Endometrial microvascular endothelial cells (primary cell): ENCODE measurements around the gene CTNNA2. TPM values are rescaled to one million over a fixed set of nuclear protein-coding genes. Genes with fewer than 3 reads are reported as not detected.

Source experiments
- in situ Hi-C: cut with HindIII; loops from 2 replicates; pipeline ENCODE4 v1.10.0; 2017; ENCODE audit warnings: low sequenced_read_pairs, low pct_unique_long_range_greater_than_20kb; ENCODE audit errors: inconsistent ontology term
- total RNA-seq: library from RNA; depleted of rRNA; stranded (reverse); fragments of >200 nt; gene quantifications from one replicate; pipeline ENCODE4 v1.2.3, GENCODE V29; 2015; ENCODE audit errors: inconsistent ontology term

Gene CTNNA2
- total RNA-seq, 1 donor from 2014 or later = not detected

- in situ Hi-C loops = no loop called here
Measured at GRCh38 chr2:80244905-80245584, 732.2 kb downstream of the CTNNA2 start.

DNA sequence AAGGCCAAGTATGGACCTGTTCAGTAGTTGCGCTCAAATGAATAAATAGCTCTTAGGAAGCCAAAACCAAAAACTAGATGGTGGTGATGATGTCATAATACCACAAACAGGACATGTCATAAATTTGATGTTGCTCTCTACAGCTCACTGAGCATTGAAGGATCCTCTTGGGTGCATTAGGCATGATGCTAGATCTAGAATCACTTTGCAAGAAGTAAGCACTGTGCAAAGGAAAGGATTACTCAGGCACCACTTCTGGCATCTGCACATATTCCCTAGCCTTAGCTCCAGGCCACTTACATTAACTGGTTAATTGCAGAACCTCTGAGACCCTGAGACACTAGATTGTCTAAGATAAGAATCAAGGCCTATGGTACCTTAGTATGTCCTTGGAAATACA lies 733.7 kb downstream of the CTNNA2 start:
- in situ Hi-C loops = no loop called here

- in situ Hi-C loops = no loop called here
Measured at GRCh38 chr2:80247339-80247738, 734.5 kb downstream of the CTNNA2 start.

DNA sequence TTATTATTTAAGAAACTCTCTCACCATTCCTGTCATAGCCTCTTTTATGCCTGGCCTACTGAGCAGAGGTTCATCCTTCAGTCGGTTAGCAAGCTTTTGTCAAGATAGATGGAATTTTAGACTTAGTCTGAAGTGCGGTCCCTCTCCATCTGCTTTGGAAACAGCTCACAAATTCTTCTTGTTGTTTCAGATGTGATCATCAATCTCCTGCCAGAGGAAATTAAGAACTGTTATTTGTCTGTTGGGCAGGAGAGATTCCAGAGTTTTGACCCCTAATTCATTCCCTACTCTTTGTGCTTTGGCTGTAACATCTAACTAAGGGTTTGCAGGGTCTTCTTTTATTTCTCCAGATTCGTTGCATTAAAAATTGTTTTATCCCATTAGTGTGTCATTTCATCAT lies 735.3 kb downstream of the CTNNA2 start:
- in situ Hi-C loops = no loop called here

DNA sequence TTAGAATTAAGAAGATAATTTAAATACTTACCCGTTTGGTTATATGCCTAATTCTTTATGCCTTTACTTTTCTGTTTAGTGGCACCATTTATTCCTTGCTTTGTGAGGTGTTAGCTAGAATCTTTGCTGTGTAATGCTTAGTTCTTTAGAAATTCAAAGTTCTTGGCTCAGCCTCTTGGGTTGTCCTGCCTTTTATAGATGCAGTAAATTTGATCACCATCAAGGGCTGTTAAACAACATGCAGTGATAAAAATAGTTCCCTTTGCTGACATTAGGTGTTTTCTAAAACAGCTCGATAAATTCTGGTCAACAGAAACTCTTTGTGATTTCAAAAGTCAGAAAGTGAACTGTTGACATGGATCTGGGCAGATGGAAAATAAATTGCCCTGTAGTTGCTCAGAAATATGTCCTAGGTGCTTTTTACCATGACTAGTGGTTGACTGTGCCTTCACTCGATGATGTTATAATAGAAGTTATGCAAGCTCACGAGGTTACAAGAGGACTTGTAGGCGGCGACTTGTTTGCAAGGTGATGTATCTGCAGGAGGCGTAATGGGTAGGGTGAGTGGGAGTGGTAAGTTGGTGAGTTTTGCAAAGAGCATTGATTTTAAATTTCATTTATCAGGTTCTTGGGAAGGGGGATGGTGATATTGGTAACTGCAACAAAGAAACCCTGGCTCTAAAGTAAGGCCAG lies 739.6 kb downstream of the CTNNA2 start:
- in situ Hi-C loops = no loop called here

GRCh38 chr2:80255918-80256781 lies 743.3 kb downstream of the CTNNA2 start:
- in situ Hi-C loops = no loop called here

- in situ Hi-C loops = no loop called here
Measured at GRCh38 chr2:80256782-80257167, 743.9 kb downstream of the CTNNA2 start.

GRCh38 chr2:80257450-80257849 lies 744.6 kb downstream of the CTNNA2 start:
- in situ Hi-C loops = no loop called here

DNA sequence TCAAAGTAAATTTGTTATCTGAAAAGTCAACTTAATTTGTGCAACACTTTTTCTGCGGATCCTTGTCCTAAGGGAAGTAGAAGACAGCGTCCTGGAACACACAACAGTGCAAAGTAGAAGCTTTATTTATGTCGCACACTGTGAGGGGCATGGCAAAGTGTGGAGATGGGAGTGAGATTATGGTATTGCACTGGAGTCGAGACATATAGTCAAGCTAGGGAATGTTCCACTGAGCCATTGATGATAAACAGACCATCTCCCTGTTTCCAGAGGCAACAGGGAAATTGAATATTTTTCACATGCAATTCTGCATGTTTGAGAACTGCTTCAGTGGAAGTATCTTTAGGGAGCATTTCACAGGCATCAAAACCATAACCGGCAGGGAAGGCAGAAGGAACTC lies 745.5 kb downstream of the CTNNA2 start:
- in situ Hi-C loops = no loop called here

GRCh38 chr2:80258793-80259192 lies 745.9 kb downstream of the CTNNA2 start:
- in situ Hi-C loops = no loop called here

- in situ Hi-C loops = no loop called here
Measured at GRCh38 chr2:80259292-80259691, 746.4 kb downstream of the CTNNA2 start.

DNA sequence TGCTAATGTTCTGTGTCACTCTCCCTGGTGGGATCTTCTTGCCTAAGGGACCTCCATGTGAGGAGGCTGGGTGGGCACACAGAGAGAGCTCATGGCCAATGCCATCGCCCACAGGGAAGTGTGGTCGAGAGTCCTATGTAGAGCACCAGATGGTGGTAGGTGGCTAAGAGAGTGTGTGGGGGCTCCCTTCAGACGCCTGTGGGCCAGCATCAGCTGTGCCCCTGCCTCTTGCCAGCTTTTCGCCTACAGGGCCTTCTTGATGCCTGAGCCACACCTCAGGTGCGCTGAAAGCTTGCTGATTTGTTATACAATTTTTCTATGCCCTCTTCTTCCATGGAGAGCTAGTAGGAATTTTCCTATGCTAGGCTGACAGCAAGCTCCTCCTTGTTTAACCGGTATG lies 753.4 kb downstream of the CTNNA2 start:
- in situ Hi-C loops = no loop called here

DNA sequence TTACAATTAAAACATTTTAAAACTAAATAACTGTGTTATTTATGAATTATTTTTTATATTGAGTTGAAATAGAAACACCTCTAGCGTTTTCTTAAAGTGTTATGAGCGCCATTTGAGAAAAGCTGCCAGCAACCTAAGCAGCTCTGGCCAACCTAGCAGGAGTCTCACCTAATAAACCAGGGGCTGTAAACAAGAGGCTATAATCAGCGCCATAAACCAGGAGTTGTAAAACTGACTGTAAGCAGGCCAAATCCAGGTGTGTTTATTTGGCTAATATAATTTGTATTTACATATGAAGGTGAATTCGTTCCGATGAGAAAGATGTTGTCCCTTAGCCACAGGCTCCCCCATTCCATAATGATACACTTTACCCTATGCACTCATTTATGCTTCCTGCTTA lies 757.0 kb downstream of the CTNNA2 start:
- in situ Hi-C loops = no loop called here

GRCh38 chr2:80280598-80280997 lies 767.7 kb downstream of the CTNNA2 start:
- in situ Hi-C loops = no loop called here

- in situ Hi-C loops = no loop called here
Measured at GRCh38 chr2:80281049-80281448, 768.2 kb downstream of the CTNNA2 start.

- in situ Hi-C loops = no loop called here
Measured at GRCh38 chr2:80288576-80288975, 775.7 kb downstream of the CTNNA2 start.

DNA sequence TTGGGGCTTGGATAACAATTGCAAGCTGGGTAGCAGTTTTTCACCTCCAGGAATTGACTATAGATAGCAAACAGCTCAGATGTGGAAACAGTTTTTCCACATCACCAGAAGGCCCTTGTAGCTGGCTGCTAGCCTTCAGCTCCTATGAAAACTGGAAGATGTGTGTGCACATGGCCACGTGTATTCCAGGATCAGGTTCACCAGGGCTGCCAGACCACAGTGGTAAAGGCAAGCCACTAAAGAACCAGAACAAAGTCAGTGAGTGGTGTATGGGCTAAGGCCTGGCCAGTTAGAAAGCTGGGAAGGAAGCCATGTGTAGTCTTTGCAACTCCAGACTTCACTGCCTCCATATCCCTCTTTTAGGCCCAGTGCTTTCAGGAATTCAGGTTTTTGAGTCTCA lies 778.8 kb downstream of the CTNNA2 start:
- in situ Hi-C loops = no loop called here

- in situ Hi-C loops = no loop called here
Measured at GRCh38 chr2:80292474-80292873, 779.6 kb downstream of the CTNNA2 start.

DNA sequence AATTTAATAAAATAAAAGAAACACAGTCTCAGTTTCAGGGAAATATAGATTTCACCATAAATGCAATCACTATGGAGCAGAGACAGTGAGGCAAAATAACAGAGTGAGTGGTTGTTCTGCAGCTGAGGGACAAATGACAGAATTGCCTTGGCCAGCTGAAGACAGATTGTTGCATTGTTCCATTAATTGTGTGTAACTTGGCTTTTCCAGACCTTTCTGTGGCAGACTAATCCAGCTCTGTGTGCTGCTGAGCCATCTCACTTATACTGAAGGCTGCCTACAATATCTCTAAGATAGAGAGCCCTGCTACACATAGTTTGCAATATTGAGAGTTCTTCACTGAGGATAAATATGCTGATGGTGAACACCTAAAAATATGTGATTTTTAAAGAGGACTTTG lies 780.2 kb downstream of the CTNNA2 start:
- in situ Hi-C loops = no loop called here

DNA sequence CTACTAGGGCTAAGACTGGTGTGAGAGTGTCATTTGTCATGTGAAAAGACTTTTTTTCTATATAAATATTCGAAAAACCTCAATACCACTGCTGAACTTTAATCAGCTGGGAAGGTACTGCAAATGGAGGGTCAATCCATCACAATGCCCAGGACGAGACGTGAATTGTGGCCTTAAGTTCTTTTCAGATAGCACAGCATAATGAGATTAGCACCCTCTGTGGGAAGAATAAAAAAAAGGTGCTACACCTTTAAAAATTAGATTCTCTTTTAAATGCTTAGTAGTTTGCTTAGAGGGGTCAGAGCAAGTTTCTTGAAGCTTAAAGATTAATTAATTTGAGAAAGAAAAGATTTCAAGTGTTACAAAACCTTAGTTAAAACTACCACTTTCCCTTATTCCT lies 786.1 kb downstream of the CTNNA2 start:
- in situ Hi-C loops = no loop called here
